DOHH2 (cell line): Measurements from ENCODE around the gene MITD1.
A peak's percentile ranks its signal among the peaks of the same experiment; 100 is the strongest.

Experiments
- H3F3A ChIP-seq: fragments of 200-600 bp; sonication (generic), shearing (Covaris generic); 2 replicates; pipeline ENCODE4 v1.6.0; 2016; ENCODE audit warnings: antibody characterized with exemption, mild to moderate bottlenecking; ENCODE audit not compliant: control insufficient read depth, insufficient read depth
- H3K27ac ChIP-seq: fragments of 200-600 bp; sonication (generic); 2 replicates; pipeline ENCODE4 v1.5.1; 2014; ENCODE audit warnings: low read depth, mild to moderate bottlenecking, low read length, moderate library complexity
- H3K27me3 ChIP-seq: fragments of 200-600 bp; sonication (generic); 2 replicates; pipeline ENCODE4 v1.6.1; 2014; ENCODE audit warnings: mild to moderate bottlenecking, low read length, mixed read lengths; ENCODE audit not compliant: control insufficient read depth
- H3K36me3 ChIP-seq: fragments of 200-600 bp; sonication (generic); 2 replicates; pipeline ENCODE4 v1.6.1; 2014; ENCODE audit warnings: mild to moderate bottlenecking, low read length, moderate library complexity, mixed read lengths; ENCODE audit not compliant: control insufficient read depth
- H3K4me1 ChIP-seq: fragments of 200-600 bp; sonication (generic); 2 replicates; pipeline ENCODE4 v1.6.1; 2014; ENCODE audit warnings: mild to moderate bottlenecking, low read length, mixed read lengths; ENCODE audit not compliant: control insufficient read depth
- H3K4me2 ChIP-seq: fragments of 200-600 bp; sonication (generic); 2 replicates; pipeline ENCODE4 v1.6.0; 2014; ENCODE audit warnings: mild to moderate bottlenecking, low read length, moderate library complexity
- H3K4me3 ChIP-seq: fragments of 200-600 bp; sonication (generic); 2 replicates; pipeline ENCODE4 v1.5.1; 2014; ENCODE audit warnings: mild to moderate bottlenecking, low read length, mixed read lengths
- H3K79me2 ChIP-seq: fragments of 200-600 bp; sonication (generic); 2 replicates; pipeline ENCODE4 v1.6.1; 2014; ENCODE audit warnings: mild to moderate bottlenecking, low read length, mixed read lengths; ENCODE audit not compliant: control insufficient read depth
- H3K9me2 ChIP-seq: fragments of 200-600 bp; sonication (generic); replicated peaks from 2 replicates; pipeline ENCODE4 v1.6.1; 2014; ENCODE audit warnings: mild to moderate bottlenecking, low read length, mixed read lengths; ENCODE audit not compliant: control insufficient read depth
- H3K9me3 ChIP-seq: fragments of 200-600 bp; sonication (generic); 2 replicates; pipeline ENCODE4 v1.6.1; 2014; ENCODE audit warnings: antibody characterized with exemption, low read length, mixed read lengths; ENCODE audit not compliant: control insufficient read depth, insufficient read depth
- H4K20me1 ChIP-seq: fragments of 200-600 bp; sonication (generic); 2 replicates; pipeline ENCODE4 v1.6.0; 2014; ENCODE audit warnings: low read depth, mild to moderate bottlenecking, antibody characterized with exemption, low read length, moderate library complexity; ENCODE audit not compliant: control insufficient read depth, insufficient read depth
- CTCF ChIP-seq: fragments of 200-600 bp; sonication (generic); IDR thresholded peaks from one replicate; pipeline ENCODE4 v1.5.1; 2014; ENCODE audit warnings: antibody characterized with exemption, mild to moderate bottlenecking, low read depth, low read length; ENCODE audit not compliant: poor library complexity, severe bottlenecking
- EZH2phosphoT487 ChIP-seq: fragments of 200-600 bp; sonication (generic); IDR thresholded peaks from 2 replicates; pipeline ENCODE4 v1.6.1; 2017; ENCODE audit warnings: borderline replicate concordance, mild to moderate bottlenecking, antibody characterized with exemption, low read length, moderate library complexity, mixed read lengths

MITD1 gene

GRCh38 chr2:99187011-99187410 is 6.2 kb upstream of the MITD1 start:
- Histone ChIP-seq H3K36me3 (peaks cover 46% of the 10 kb centered on the region), H3K27ac (no peak overlapping the region), H3K9me2 (no peaks in the 10 kb centered on the region), H4K20me1 (peaks cover 6% of the 10 kb centered on the region; the same call in 1 of the 2 replicates), H3K4me3 (no peak overlapping the region), H3F3A (no peaks in the 10 kb centered on the region), H3K27me3 (no peaks in the 10 kb centered on the region), H3K79me2 (peaks cover 79% of the 10 kb centered on the region), H3K4me2 (no peak overlapping the region), H3K9me3 (no peaks in the 10 kb centered on the region), H3K4me1 (peaks cover 10% of the 10 kb centered on the region)
- TF ChIP-seq CTCF (no peak), EZH2phosphoT487 (no peak)

- Histone ChIP-seq H3K27ac (no peak overlapping the region), H3K4me1 (peaks cover 19% of the 10 kb centered on the region), H3K27me3 (no peaks in the 10 kb centered on the region), H3K36me3 (peaks cover 30% of the 10 kb centered on the region), H3K9me2 (no peaks in the 10 kb centered on the region), H3F3A (no peaks in the 10 kb centered on the region), H4K20me1 (peaks cover 6% of the 10 kb centered on the region; the same call in 1 of the 2 replicates), H3K4me2 (no peak overlapping the region), H3K9me3 (no peaks in the 10 kb centered on the region), H3K79me2 (peaks cover 88% of the 10 kb centered on the region), H3K4me3 (no peak overlapping the region)
- TF ChIP-seq EZH2phosphoT487 (no peak), CTCF (no peak)
Observed at GRCh38 chr2:99184811-99185210, 4.0 kb upstream of the MITD1 start.

- no peaks in the 10 kb centered on the region for H3K27me3 ChIP-seq
- H3K4me1 ChIP-seq: peaks cover 30% of the 10 kb centered on the region
- peak overlapping the region; percentile 13; the same call in 1 of the 2 replicates for H3K4me3 ChIP-seq
- H3F3A ChIP-seq: no peaks in the 10 kb centered on the region
- H3K9me3 ChIP-seq: no peaks in the 10 kb centered on the region
- H3K4me2 ChIP-seq: 0 out of 2 replicates have a peak overlapping the region, but pooled peaks have one; percentile 2
- no peak overlapping the region for H3K27ac ChIP-seq
- H4K20me1 ChIP-seq: peaks cover 6% of the 10 kb centered on the region; the same call in 1 of the 2 replicates
- peaks cover 98% of the 10 kb centered on the region for H3K79me2 ChIP-seq
- peaks cover 23% of the 10 kb centered on the region for H3K36me3 ChIP-seq
- H3K9me2 ChIP-seq: no peaks in the 10 kb centered on the region
- TF ChIP-seq EZH2phosphoT487 (no peak), CTCF (no peak)
Observed at GRCh38 chr2:99183025-99183424, 2.2 kb upstream of the MITD1 start.
